Iris pigment epithelial cell (primary cell): Measurements from ENCODE around the gene STK40.

ENCODE experiments used
- DNase-seq: peaks from one replicate; pipeline ENCODE4 v3.0.0-alpha.2; 2011; ENCODE audit warnings: low read depth

The STK40 gene

DNA sequence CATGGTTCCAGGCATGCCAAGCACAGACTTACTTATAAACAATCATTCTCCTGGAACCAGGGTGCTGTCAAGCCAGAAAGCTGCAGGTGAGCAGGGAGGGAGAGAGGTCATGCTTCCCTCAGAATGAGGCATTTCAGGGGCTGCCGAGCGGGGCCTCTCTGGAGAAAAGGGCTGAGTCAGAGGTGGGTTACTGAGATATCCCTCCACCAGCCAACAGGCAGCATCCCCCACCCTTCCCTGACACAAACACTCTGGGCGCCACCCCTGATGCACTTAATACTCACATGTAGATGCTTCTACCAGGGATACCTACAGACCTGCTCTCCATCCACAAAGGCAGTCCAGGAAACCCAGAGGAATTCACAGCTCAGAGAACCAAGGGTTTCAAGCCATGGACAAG is 13.1 kb downstream of the STK40 start:
- no peak for DNase-seq

DNA sequence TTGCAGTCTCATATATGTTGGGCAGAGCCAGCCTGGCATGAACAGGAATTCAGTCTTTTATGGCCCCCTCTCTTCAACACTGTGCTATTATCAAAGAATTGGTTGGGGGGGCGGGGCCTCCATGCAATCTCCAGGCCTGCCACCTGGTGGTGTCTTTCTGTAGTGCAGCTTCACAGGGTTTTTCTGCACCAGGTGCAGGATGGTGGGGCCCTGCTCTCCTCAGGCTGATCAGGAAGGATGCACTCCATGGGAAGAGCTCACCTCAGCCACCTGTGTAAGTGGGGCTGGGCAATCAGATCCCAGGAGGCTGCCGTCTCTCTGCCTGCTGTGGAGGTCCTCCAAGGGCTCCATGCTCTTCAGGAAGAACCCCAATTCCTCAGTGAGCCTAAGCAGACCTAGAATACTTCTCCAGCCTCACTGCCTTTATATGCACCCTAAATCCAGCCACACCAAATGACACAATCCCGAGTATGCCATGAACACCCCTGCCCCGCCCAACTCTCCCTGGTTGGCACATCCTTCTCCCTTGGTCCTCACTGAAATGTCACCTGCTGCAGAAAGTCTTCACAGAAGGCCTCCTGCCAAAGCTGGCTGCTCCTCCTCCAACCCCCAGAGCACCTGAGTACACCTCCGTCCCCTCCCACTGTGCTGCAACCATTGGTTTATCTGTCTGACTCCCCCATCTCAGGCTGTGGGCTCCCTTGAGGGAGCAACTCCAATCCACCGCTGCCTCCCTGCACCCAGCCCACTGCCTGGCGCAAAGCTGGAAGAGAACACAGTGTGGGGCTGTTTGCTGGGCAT is 16.5 kb downstream of the STK40 start:
- peak; percentile 51 for DNase-seq

DNA sequence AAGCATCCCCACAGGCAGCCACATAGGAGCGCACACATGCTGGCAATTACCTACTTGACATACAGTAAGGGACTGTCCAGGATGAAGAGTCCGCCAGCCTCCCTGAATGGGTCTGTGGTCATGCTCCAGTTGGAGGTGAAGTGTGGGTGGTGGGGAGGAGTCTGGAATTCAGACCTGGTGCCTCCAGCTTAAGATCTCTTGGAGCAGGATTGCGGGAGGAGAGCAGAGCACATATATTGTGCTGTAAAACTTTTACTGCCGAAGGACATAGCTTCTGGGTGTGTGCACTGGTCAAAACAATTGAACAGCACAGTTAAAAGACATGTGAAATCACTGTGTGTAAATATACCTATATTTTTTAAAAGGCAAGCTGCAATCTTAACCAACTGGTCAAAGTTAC is 17.9 kb downstream of the STK40 start:
- no peak for DNase-seq

DNA sequence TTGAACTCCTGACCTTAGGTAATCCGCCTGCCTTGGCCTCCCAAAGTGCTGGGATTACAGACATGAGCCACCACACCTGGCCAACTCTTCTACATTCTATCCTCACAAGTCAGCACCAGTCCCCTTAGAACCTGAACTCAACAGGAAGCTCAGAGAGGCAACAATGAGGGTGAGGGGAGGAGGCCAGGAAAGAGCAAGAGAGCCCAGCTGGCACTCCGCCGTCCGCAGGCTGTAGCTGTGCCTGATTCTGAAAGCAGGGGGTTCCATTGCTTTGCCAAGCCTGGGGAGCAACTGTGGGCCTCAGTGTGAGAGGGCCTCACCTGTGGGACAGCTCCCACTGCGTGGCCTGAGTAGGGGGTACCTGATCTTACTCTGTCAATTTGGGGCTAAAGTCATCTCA is 18.7 kb downstream of the STK40 start:
- DNase-seq: no peak

DNA sequence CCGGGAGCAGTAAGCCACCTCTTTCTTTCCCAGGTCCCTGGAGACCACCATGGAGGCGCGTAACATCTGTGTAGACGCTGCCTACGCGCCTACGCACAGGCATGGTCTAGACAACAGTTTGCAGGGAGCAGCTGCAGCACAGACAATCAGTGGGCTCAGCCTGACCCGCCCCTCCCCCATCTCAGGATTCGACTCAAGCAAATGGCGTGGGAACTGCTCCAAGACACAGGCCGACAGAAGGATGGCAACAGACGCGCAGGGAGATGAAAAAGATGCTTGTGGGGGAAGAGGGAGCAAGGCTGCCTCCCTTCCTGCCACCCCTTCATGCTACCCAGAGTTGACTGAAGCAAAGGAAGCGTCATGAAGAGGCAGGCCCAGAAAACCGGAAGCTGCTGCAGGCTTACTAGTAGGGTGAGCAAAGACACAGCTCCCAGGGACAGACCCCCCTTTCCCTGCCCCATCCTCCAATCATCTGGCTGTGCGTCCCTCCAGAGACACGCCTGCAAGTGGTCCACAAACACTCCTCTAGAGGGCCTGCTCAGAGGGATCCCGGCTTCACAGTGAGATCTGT is 19.5 kb downstream of the STK40 start:
- peak; percentile 48 for DNase-seq

DNA sequence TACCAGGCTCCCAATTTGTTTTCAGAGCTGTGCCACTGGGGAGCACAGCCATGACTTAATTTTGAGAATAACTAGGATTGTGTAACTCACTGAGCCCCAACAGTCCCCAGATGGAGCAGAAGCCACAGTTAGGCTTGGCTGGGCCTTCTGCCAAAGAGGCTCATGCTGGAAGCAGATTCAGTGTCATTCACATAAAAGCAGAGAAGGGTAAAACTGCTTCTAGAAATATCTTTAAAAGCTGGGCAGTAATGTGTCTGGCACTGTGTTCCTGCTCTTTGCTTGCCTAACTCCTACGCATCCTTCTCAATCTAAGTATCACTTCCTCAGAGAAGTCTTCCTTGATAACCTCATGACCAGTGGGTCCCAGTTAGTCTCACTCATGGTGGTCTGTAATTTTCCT is 20.3 kb downstream of the STK40 start:
- DNase-seq: peak; percentile 83

DNA sequence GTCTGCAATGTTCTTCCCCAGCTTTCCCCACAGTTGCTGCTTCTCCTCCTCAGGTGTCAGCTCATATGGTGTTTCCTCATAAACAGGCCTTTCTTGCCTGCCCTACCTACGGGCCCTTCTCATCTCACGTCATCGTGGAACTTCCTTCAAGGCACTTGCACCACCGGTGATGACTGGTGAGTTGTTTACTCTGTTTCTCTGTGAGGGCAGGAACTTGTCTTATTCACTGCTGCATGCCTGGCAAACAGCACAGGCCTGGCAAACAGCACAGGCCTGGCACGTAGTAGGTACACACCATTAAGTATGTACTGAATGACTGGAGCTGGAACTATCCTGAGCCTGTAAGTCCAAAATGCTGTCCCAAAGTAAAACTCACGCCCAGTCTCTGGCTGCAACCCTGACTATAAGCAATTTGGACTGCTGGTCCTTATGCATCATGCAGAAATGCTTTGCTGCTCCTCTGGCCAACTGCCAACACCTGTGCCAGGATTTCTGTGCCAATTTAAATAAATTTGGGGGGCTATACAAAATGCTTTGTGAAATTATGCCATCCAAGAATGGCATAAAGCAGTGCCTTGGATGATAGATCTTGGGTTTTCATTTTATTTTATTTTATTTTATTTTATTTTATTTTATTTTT is 25.7 kb downstream of the STK40 start:
- peak; percentile 56 for DNase-seq

DNA sequence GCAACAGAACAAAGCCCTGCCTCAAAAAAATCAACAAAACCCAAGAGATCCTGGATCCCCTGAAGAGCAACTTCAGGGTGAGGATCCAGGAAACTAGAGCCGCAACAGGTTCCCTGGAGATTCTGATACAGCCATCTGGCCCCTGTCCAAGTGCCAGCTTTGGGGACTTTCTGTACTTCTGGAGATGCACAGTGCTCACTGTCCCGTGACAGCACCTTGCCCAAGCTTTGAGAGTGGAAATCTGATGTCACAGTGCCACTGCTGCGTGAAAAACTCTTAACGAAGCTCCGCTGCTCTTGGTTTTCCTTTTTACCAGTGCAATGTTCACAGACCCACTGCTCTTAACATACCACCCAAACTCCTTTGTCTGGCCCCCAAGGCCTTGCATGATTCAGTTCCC is 26.3 kb downstream of the STK40 start:
- no peak for DNase-seq

DNA sequence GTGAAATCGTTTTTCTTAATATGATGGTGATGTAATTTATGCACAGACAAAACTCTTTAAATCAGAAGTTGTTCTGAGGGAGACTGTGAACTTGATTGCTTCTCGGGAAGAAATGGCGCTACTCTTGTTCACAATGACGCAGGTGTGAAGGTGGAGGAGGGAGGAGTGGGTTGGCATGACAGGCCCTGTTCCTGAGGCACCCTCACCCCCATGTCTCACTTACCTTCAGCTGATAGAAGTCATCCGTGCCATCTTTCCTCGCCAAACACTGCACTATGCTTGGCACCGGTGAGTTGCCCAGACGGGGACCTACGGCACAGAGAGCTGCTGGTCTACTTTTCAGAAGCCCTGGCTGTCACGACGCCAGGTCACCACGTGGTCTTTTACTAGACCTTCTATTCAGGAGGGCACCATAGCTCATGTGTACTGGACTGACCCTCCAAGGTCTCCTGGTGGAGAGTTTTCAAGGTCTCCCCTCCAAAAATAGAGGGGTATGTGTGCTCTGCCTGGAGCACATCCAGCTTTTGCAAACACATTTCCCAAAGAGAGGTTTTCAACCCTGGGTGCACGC is 27.1 kb downstream of the STK40 start:
- DNase-seq: no peak

DNA sequence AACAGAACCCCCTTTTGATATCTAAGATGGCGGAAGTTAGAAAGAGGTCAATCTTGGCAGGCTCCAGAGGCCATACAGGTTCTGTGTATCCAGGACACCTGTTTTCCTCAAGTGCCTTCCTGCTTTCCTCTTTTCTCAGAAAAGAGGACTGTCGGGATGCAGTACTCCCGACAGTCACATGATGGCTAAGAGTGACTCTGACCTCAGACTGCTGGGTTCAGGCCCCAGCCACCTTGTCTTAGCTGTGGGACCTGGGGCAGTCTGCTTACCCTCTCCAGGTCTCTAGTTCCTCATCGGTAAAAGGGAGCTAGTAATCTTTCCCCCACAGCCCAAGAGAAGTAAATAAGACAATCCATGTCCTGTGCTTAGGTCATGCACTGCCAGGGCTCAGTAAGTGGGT is 29.9 kb downstream of the STK40 start:
- DNase-seq: no peak

DNA sequence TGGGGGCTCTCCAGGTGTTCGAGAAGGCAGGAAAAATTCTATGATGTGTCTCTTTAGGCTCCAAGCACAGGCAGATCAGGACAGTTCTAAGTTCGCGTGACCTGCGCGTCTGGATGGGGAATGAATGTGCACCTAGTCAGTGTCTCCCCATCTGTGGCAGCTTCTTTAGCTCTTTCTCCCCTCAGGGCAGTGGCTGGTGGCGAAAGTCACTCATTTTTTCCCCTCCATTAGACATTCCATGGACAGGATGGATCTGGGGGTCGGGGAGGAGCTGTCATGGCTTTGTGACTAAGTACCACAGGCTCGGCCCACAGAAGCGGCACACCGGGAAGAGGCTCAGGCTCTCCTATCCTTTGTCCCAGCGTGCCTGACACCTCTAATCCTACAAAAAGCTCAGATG is 31.2 kb downstream of the STK40 start:
- no peak for DNase-seq

DNA sequence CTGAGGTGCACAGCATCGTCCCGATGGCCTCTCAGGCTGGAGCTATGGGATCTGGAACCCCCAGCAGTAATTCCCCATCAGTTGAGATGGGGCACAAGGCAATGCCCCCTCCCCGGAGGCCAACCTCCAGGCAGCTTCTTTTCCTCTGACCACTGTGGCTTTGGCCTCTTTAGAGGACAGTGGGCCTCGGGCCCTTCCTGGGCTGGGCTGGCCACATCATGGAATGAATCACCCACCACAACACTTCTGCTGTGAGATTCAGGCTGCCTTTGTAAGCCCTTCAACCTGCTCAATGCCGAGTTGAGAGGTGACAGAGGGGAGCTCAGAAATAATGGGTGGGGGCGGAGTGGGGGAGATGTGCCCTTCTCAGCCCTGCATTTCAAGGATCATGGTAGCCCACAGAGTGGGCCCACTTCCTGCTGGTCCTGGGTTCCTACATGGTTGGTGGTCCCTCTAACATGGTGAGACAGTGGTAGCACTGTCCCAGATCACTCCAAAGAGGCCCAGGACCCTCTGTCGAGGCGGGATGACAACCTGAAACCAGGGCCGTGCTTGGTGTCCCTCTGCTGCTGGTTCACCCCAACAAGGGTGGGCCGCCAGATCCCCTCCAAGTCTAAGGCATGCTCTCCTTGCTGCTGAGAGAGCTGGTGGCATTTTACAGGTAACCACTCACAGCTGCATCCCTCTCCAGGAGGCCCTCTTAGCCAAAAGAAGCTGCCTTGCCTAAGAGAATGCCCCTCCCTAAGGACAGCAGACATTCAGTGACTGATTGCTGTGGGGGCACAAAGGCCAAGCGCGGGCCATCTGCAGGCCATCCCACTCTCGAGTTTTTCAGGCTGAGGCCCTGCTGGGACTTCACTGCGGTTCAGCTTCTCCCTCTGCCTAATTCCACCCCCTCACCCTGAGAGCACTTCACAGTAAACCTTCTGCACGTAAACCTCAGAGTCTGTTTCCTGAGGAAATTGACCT is 32.5 kb downstream of the STK40 start:
- DNase-seq: peak; percentile 79

DNA sequence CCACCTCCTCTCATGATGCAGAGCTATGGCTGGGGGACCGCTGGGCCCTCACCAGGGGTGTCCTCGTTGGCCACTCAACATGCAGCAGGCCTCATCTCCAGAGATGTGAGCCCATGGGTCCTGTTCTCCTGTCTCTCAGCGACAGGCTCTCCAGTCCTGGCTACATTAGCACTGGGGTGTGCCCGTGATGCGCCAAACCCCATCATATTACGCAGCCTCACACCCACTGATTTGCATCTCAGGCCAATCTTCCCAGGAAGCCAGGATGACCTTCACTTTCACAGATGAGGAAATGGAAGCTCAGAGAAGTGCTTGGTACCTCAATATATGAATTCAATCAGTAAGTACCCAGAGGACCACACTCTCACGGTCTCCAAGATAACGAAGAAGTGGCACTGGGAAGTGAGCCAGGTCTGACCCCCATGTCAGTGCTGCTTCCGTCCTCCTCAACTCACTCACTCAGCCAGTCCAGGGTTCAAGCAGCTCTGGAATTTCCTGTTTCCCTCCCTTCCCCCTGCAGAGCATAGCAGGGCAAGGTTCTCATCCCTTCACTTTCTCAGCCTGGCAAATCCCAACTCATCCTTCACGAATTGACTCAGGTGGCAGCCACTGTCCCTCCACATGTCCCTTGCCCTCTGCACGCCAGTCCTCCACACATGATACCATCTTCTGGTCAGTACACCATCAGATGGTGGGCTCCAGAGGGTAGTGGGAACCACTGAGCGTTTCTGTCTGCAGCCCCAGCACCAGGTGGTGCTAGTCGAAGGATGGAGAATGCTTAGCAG is 33.4 kb downstream of the STK40 start:
- DNase-seq: peak; percentile 28

DNA sequence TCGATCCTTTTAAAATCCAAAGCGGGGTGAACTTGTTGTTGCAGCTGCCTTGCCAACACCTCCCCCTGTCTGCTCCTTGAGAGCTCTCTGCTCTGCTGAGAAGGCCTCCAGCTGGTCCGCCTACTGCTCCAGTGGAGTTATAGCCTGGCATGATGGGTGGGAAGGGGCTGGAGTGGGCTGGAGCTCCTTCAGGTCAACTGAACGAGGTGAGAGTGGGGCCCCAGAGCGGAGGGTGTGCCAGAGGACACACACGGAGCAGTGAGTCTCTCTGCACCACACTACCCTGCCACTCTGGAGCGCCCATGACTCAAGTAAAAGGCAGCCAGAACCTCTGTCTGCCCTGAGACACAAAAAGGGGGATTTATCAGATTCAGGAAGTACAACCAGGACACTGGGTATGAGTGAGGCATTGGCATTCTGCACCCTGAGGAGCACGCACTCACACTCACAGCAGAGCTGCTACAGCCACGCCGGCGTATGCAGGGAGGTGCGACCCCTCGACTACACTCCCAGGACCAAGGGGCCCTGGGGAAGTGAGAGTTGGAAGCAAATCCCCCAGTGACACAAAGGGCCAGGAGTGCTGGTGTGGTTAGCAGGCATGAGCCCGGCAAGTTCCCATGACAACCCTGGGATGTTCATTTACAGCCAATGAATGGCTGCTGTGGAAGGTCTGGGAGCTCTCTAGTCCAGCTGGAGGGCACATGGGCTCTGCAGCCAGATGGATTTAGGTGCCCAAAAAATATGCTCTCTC is 34.3 kb downstream of the STK40 start:
- peak; percentile 84 for DNase-seq

DNA sequence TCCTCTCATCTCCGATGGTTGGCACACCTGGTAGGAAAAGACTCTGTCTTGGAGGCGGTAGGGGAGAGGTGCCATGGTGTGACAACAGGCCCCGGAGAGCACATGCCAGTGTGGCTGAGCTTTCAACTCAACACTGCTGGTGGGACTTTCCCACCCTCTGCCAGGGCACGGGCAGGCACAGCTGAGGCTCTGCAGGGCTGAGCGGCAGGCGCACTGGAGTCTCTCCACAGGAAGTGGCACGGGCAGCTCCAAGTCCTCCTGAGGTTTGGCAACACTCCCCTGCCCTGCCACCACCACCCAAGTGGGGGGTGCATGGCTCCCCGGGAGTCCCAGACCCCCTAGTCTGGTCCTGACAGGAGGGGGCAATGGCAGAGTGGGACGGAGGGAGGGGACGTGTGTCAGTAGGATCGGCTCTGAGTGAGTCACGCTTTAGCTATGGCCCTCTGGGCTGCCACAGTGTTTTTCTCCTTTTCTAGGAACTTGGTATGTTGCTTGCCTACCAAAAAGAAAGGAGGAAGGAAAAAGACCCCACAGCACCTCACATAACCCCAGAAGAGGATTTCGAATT is 35.0 kb downstream of the STK40 start:
- peak; percentile 81 for DNase-seq

DNA sequence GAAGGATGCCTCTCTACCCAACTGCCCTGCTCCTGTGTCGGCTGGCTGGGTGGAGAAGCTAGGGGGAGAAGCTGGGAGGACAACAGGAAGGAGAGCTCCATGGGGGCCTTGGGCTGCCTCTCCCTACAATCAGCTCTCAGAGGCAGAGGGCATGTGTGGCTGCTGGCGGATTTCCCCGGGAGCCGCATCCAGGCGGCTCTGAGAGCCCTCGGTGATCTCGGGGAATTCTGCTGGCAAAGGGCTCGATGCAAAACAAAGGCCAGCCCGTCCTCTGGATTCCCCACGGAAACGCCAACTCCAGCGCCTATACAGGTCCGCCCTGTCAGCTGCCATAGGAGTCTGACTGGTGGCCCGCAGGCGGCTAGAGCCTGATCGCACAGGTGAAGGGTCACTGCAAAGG is 35.9 kb downstream of the STK40 start:
- no peak for DNase-seq

DNA sequence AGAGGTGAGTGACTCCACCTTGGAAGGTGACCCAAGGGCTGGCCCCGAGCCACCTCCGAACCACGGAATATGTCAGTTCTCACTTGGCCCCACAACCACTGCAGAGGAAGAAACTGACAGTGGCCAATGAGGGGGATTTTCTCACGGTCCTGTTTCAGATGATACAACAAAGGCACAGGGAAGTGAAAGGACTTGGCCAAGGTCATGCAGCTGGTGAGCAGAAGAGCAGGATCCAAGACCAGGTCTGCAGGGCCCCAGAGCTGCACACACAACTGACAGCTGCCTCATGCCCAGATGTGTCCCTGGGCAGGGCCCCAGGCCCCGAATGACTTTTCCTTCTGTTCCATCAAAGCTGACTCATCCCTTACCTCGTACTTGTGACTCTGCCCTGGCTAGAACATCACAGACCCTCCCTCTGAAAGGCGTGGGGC is 36.5 kb downstream of the STK40 start:
- DNase-seq: peak; percentile 52

DNA sequence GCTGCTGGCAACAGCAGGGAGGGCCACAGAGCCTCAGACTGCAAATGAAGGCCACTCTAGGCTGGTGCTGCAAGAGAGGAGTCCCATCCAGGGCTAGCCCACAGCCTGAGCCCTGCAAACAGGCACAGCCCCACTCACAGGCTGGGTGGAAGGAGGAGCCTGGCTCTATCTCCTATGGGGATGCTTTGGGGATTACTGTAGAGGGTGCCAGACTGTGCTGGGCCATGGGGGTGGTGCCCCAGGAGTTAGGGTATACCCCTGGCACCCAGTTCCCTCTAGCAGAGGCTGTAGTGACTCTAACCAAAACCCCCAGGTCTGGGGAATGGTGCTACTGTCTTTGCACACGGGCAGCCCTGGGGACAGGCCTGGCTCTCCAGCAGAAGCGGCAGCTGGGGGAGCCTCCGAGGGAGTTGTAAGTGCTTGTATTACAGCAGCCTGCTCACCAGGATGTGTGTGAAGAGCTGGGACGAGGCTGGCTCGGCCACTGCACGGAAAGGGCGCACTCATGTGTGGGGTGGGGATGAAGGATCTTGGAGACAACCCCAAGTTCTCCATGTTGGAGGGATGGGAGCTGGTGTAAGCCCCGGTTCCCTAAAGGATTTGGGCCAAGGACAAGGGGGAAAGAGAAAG is 38.9 kb downstream of the STK40 start:
- no peak for DNase-seq

DNA sequence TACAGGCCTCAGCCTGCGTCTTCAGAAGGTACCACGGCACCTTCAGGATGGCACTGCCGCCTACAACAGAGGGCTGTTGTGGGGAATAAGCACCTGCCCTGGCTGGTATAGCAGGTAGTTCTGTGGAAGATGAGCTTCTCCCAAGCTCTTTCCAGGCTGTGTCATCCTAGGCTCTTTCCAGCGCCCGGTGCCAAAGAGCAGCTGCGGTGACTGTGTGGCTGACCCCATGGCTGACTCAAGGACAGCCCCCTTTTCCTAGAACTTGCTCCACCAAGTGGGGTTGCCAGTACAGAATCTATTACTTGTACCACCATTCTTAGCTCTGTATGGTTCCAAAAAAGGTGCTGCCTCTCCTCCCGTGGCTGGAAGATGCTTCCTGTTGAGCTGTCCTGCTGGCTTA is 40.4 kb downstream of the STK40 start:
- no peak for DNase-seq

DNA sequence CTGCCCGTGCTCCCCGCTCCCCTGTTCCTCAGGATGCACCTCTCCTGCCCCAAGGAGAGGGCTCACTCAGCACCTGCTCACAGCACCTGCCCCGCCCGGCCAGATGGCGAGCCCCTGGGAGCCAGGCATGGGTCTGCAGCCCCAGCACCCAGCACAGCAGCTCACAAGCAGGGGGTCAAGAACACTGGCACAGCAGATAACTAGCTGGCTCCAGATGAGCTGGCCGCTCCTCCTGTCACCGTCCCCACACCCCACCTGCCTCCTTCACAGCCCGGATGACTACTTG is 41.4 kb downstream of the STK40 start:
- DNase-seq: no peak
